ENCODE data around the gene LCE2B. TPM values are rescaled to one million over a fixed set of nuclear protein-coding genes. Genes with fewer than 3 reads are reported as not detected.
"Not testable (repeated sequence)": the region's sequence is repeated elsewhere in the genome, so short reads cannot be mapped to it uniquely, and the experiment has no call there.

Gene LCE2B
- total RNA-seq, 1 donor from 2014 or later, result not detected

- TF ChIP-seq CTCF (conservative IDR thresholded peaks at IDR 0.05; ENCODE audit: low read depth, low read length), result no peak
- no peak for DNase-seq (ENCODE audit: low read depth)
- H3K4me3 ChIP-seq (ENCODE audit: low read depth, low read length), result no peak overlapping the region
These were observed 27.3 kb upstream of the LCE2B start for GRCh38 chr1:152658649-152659048.

- H3K4me3 ChIP-seq (ENCODE audit: low read depth, low read length), result no peak within 1 kb of the TSS
- no peak for DNase-seq (ENCODE audit: low read depth)
- no peak for TF ChIP-seq CTCF (conservative IDR thresholded peaks at IDR 0.05; ENCODE audit: low read depth, low read length)
These were observed 22.8 kb upstream of the LCE2B start, which contains the start of gene LCE2D for GRCh38 chr1:152663098-152663497. Gene LCE2D, plus strand, starts transcription at chr1:152663380. Its CDS starts 726 bp downstream, at chr1:152664106.

GRCh38 chr1:152666171-152666570 is 19.8 kb upstream of the LCE2B start:
- not testable (repeated sequence) for H3K4me3 ChIP-seq (ENCODE audit: low read depth, low read length); DNase-seq (ENCODE audit: low read depth)

- no peak for DNase-seq (ENCODE audit: low read depth)
- H3K4me3 ChIP-seq (ENCODE audit: low read depth, low read length), result no peak overlapping the region
- no peak for TF ChIP-seq CTCF (conservative IDR thresholded peaks at IDR 0.05; ENCODE audit: low read depth, low read length)
These were observed 18.3 kb upstream of the LCE2B start for GRCh38 chr1:152667648-152668047.

GRCh38 chr1:152673016-152673415 is 12.9 kb upstream of the LCE2B start:
- no peak overlapping the region for H3K4me3 ChIP-seq (ENCODE audit: low read depth, low read length)
- no peak for DNase-seq (ENCODE audit: low read depth)
- TF ChIP-seq CTCF (conservative IDR thresholded peaks at IDR 0.05; ENCODE audit: low read depth, low read length), result no peak

GRCh38 chr1:152674983-152675382 is 10.9 kb upstream of the LCE2B start, which contains the start of gene LCE2C:
Gene LCE2C, plus strand, starts transcription at chr1:152675279. Its CDS starts 737 bp downstream, at chr1:152676016.
- H3K4me3 ChIP-seq (ENCODE audit: low read depth, low read length); DNase-seq (ENCODE audit: low read depth): not testable (repeated sequence)

GRCh38 chr1:152679459-152679858 is 6.5 kb upstream of the LCE2B start:
- no peak for DNase-seq (ENCODE audit: low read depth)
- no peak overlapping the region for H3K4me3 ChIP-seq (ENCODE audit: low read depth, low read length)
- TF ChIP-seq CTCF (conservative IDR thresholded peaks at IDR 0.05; ENCODE audit: low read depth, low read length), result no peak

GRCh38 chr1:152681616-152682015 is 4.3 kb upstream of the LCE2B start:
- DNase-seq (ENCODE audit: low read depth), result no peak
- no peak for TF ChIP-seq CTCF (conservative IDR thresholded peaks at IDR 0.05; ENCODE audit: low read depth, low read length)
- H3K4me3 ChIP-seq (ENCODE audit: low read depth, low read length), result no peak overlapping the region
